ENCODE data around the gene ERAS. TPM values are rescaled to one million over a fixed set of nuclear protein-coding genes. Genes with fewer than 3 reads are reported as not detected.

Gene ERAS
- polyA plus RNA-seq, 3 donors = 0.13 TPM; not detected in 2

DNA sequence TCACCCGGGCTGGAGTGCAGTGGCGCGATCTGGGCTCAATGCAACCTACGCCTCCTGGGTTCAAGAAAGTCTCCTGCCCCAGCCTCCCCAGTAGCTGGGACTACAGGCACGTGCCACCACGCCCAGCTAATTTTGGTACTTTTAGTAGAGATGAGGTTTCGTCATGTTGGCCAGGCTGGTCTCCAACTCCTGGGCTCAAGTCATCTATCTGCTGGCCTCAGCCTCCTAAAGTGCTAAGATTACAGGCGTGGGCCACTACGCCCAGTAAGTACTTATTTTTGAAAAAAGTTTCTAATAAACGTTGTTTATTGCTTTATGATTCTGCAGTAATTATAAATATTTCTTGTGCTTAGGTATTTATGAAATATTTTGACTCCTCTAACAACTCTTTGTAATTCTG, 13.4 kb downstream of the ERAS start:
- Histone ChIP-seq H3K4me3 (replicated peaks in 1 of 3; ENCODE audit: low read depth in 2 of 3, low read length in 3 of 3) (no peak overlapping the region), H2AFZ (ENCODE audit: insufficient read depth, low read depth, low read length, poor library complexity, severe bottlenecking) (no peak overlapping the region), H3K79me2 (ENCODE audit: insufficient read depth, low read length) (no peaks in the 10 kb centered on the region), H3K4me2 (replicated peaks; ENCODE audit: extremely low read depth, low read length, poor library complexity, severe bottlenecking) (no peak overlapping the region), H3K9ac (ENCODE audit: insufficient read depth, low read length, poor library complexity, severe bottlenecking) (no peak overlapping the region), H3K27me3 (ENCODE audit: control insufficient read depth in 2 of 2, insufficient read depth in 2 of 2, low read length in 2 of 2) (peaks cover 0 to 19% of the 10 kb centered on the region in 2 donors), H3K9me3 (replicated peaks in 1 of 2; ENCODE audit: control insufficient read depth in 1 of 2, insufficient read depth in 1 of 2, low read length in 2 of 2) (no peaks in the 10 kb centered on the region), H4K20me1 (ENCODE audit: insufficient read depth, low read length) (no peaks in the 10 kb centered on the region), H3K36me3 (replicated peaks in 1 of 2; ENCODE audit: control insufficient read depth in 1 of 2, insufficient read depth in 2 of 2, low read length in 2 of 2) (no peaks in the 10 kb centered on the region), H3K27ac (ENCODE audit: low read depth in 1 of 2, low read length in 2 of 2) (no peak overlapping the region), H3K4me1 (ENCODE audit: control insufficient read depth in 1 of 2, insufficient read depth in 2 of 2, low read length in 2 of 2) (no peaks in the 10 kb centered on the region)
- H3K27ac Mint-ChIP-seq = no peak overlapping the region
- DNase-seq = no peak
- no CpG with 5 or more reads among the region's 10 CpGs for WGBS (ENCODE audit: insufficient coverage)
- intact Hi-C loops (cut with micrococcal nuclease) = no loop called here
- H3K27me3 Mint-ChIP-seq (ENCODE audit: low read depth in 3 of 3) = peaks cover 19 to 44% (median 29%) of the 10 kb centered on the region in 3 donors
- H3K9me3 Mint-ChIP-seq = peaks cover 0 to 11% (median 5%) of the 10 kb centered on the region in 7 donors
- H3K4me3 Mint-ChIP-seq = no peak overlapping the region
- H3K36me3 Mint-ChIP-seq = no peaks in the 10 kb centered on the region
- H3K4me1 Mint-ChIP-seq = peaks cover 2% of the 10 kb centered on the region
- TF ChIP-seq, protein P1, sequence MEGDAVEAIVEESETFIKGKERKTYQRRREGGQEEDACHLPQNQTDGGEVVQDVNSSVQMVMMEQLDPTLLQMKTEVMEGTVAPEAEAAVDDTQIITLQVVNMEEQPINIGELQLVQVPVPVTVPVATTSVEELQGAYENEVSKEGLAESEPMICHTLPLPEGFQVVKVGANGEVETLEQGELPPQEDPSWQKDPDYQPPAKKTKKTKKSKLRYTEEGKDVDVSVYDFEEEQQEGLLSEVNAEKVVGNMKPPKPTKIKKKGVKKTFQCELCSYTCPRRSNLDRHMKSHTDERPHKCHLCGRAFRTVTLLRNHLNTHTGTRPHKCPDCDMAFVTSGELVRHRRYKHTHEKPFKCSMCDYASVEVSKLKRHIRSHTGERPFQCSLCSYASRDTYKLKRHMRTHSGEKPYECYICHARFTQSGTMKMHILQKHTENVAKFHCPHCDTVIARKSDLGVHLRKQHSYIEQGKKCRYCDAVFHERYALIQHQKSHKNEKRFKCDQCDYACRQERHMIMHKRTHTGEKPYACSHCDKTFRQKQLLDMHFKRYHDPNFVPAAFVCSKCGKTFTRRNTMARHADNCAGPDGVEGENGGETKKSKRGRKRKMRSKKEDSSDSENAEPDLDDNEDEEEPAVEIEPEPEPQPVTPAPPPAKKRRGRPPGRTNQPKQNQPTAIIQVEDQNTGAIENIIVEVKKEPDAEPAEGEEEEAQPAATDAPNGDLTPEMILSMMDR (IDR thresholded peaks at IDR 0.05) = no peak

DNA sequence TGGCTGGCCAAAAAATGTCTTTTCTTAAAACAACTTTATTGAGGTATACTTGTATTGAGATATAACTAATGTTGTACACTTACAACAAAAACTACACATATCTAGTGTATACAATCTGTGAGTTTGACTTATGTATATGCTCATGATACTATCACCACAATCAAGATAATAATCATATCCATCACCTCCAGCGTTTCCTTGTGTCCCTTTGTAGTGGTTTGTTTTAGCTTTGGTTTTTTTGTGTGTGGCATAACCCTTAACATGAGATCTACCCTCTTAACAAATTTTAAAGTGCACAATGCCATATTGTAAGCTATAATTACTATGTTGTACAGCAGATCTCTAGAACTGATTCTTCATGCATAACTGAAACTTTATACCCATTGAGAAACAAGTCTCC, 22.5 kb downstream of the ERAS start:
- Histone ChIP-seq H3K9ac (ENCODE audit: insufficient read depth, low read length, poor library complexity, severe bottlenecking) (no peak overlapping the region), H2AFZ (ENCODE audit: insufficient read depth, low read depth, low read length, poor library complexity, severe bottlenecking) (no peak overlapping the region), H4K20me1 (ENCODE audit: insufficient read depth, low read length) (no peaks in the 10 kb centered on the region), H3K4me1 (ENCODE audit: control insufficient read depth in 1 of 2, insufficient read depth in 2 of 2, low read length in 2 of 2) (peaks cover 0 to 2% of the 10 kb centered on the region in 2 donors), H3K79me2 (ENCODE audit: insufficient read depth, low read length) (no peaks in the 10 kb centered on the region), H3K9me3 (replicated peaks in 1 of 2; ENCODE audit: control insufficient read depth in 1 of 2, insufficient read depth in 1 of 2, low read length in 2 of 2) (no peaks in the 10 kb centered on the region), H3K27ac (ENCODE audit: low read depth in 1 of 2, low read length in 2 of 2) (no peak overlapping the region), H3K36me3 (replicated peaks in 1 of 2; ENCODE audit: control insufficient read depth in 1 of 2, insufficient read depth in 2 of 2, low read length in 2 of 2) (no peaks in the 10 kb centered on the region), H3K4me3 (replicated peaks in 1 of 3; ENCODE audit: low read depth in 2 of 3, low read length in 3 of 3) (no peak overlapping the region), H3K27me3 (ENCODE audit: control insufficient read depth in 2 of 2, insufficient read depth in 2 of 2, low read length in 2 of 2) (no peaks in the 10 kb centered on the region), H3K4me2 (replicated peaks; ENCODE audit: extremely low read depth, low read length, poor library complexity, severe bottlenecking) (no peak overlapping the region)
- Mint-ChIP-seq H3K4me1 (peaks cover 7% of the 10 kb centered on the region), H3K36me3 (no peaks in the 10 kb centered on the region), H3K4me3 (no peak overlapping the region), H3K9me3 (peaks cover 0 to 15% (median 6%) of the 10 kb centered on the region in 7 donors), H3K27ac (no peak overlapping the region), H3K27me3 (ENCODE audit: low read depth in 3 of 3) (peaks cover 0 to 6% (median 6%) of the 10 kb centered on the region in 3 donors)
- no CpG with 5 or more reads among the region's 1 CpG for WGBS (ENCODE audit: insufficient coverage)
- no peak for DNase-seq
- TF ChIP-seq, protein P1 (IDR thresholded peaks at IDR 0.05) = no peak
- intact Hi-C loops (cut with micrococcal nuclease) = no loop called here
